H1 (cell line): Measurements from ENCODE around the gene KCND3. TPM values are rescaled to one million over a fixed set of nuclear protein-coding genes. Genes with fewer than 3 reads are reported as not detected.

Experiments used
- CTCF ChIA-PET: fragments of 300-600 bp; sonication (Branson Sonifier 250); formaldehyde crosslinking; loops from one replicate; lab custom pipeline; 2021; ENCODE audit not compliant: partially characterized antibody; lab: Charles Lee
- POLR2A ChIA-PET: fragments of 300-600 bp; sonication (Branson Sonifier 250); formaldehyde crosslinking; loops from one replicate; lab custom pipeline; 2021; ENCODE audit warnings: inconsistent platforms; ENCODE audit not compliant: partially characterized antibody; lab: Charles Lee
- DNase-seq, 2 experiments: peaks; one replicate each; pipeline versions ENCODE4 v3.0.0 to v3.0.0-alpha.2; 2010 to 2022; ENCODE audit warnings: low spot score in 2 of 2, low read depth in 1 of 2, mixed read lengths in 1 of 2
- FAIRE-seq: peaks from 2 replicates; lab custom pipeline; 2011; peaks lifted over from hg19 to GRCh38; lab: Jason Lieb, UNC
- H2AFZ ChIP-seq: 2 replicates; pipeline ENCODE4 v1.8.1; 2012; ENCODE audit warnings: low read length, inconsistent platforms
- H2AK5ac ChIP-seq: 2 replicates; pipeline ENCODE4 v1.6.1; 2013; ENCODE audit warnings: low read depth, low read length
- H2BK120ac ChIP-seq: replicated peaks from 2 replicates; pipeline ENCODE3; 2013; ENCODE audit warnings: low read depth, low read length, inconsistent platforms
- H2BK12ac ChIP-seq: 2 replicates; pipeline ENCODE4 v1.6.1; 2013; ENCODE audit warnings: low read depth, low read length
- H2BK15ac ChIP-seq: 2 replicates; pipeline ENCODE4 v1.6.1; 2013; ENCODE audit warnings: low read length
- H2BK20ac ChIP-seq: 2 replicates; pipeline ENCODE4 v1.6.1; 2013; ENCODE audit warnings: low read length
- H2BK5ac ChIP-seq: 2 replicates; pipeline ENCODE4 v1.6.1; 2013; ENCODE audit warnings: low read depth, low read length
- H3K14ac ChIP-seq: 2 replicates; pipeline ENCODE4 v1.6.1; 2013; ENCODE audit warnings: inconsistent platforms; ENCODE audit not compliant: insufficient read length
- H3K18ac ChIP-seq: 2 replicates; pipeline ENCODE4 v1.6.1; 2013; ENCODE audit warnings: low read length; ENCODE audit errors: extremely low read depth
- H3K23ac ChIP-seq: 2 replicates; pipeline ENCODE4 v1.6.1; 2013; ENCODE audit warnings: inconsistent platforms; ENCODE audit not compliant: insufficient read length
- H3K23me2 ChIP-seq: 2 replicates; pipeline ENCODE4 v1.6.1; 2013; ENCODE audit warnings: low read depth, low read length
- H3K27ac ChIP-seq: 2 replicates; pipeline ENCODE4 v1.6.1; 2011; ENCODE audit warnings: low read depth, low read length, inconsistent platforms
- H3K27me3 ChIP-seq, 4 experiments: replicated peaks in 1 of 4; 1 replicate in 1 of 4; 2 replicates in 3 of 4; pipeline versions ENCODE4 v1.6.1 to v1.8.1; 2011 to 2013; ENCODE audit warnings: low read length in 3 of 4, mild to moderate bottlenecking in 3 of 4, inconsistent platforms in 2 of 4, mixed read lengths in 2 of 4, moderate library complexity in 1 of 4; ENCODE audit not compliant: control insufficient read depth in 3 of 4, insufficient read depth in 3 of 4; ENCODE audit errors: extremely low read depth in 1 of 4
- H3K36me3 ChIP-seq, 4 experiments: 2 replicates each; pipeline versions ENCODE4 v1.6.1 to v1.8.1; 2011 to 2013; ENCODE audit warnings: mild to moderate bottlenecking in 4 of 4, low read length in 3 of 4, moderate library complexity in 2 of 4, control low read depth in 1 of 4, inconsistent platforms in 1 of 4; ENCODE audit not compliant: insufficient read depth in 4 of 4, control insufficient read depth in 2 of 4
- H3K4ac ChIP-seq: replicated peaks from 2 replicates; pipeline ENCODE3; 2013; ENCODE audit warnings: low read length, low read depth, mixed read lengths, inconsistent platforms; ENCODE audit not compliant: insufficient read length
- H3K4me1 ChIP-seq, 4 experiments: replicated peaks in 1 of 4; 1 replicate in 1 of 4; 2 replicates in 3 of 4; pipeline versions ENCODE4 v1.6.1 to v1.8.1; 2011 to 2013; ENCODE audit warnings: low read length in 3 of 4, inconsistent platforms in 2 of 4, mixed read lengths in 1 of 4; ENCODE audit not compliant: insufficient read depth in 4 of 4, control insufficient read depth in 3 of 4
- H3K4me2 ChIP-seq, 2 experiments: 2 replicates each; pipeline versions ENCODE4 v1.6.1 to v1.8.1; 2011 to 2013; ENCODE audit warnings: low read depth in 2 of 2, low read length in 2 of 2, control low read depth in 1 of 2, inconsistent platforms in 1 of 2, mild to moderate bottlenecking in 1 of 2; ENCODE audit not compliant: insufficient read depth in 1 of 2
- H3K4me3 ChIP-seq, 4 experiments: fragments of 200-600, 300-600 bp in 1 of 4; sonication (generic), shearing (Covaris generic), sonication (Bioruptor Twin) in 1 of 4; 2 replicates each; pipeline versions ENCODE4 v1.5.1 to v1.8.1; 2011 to 2016; ENCODE audit warnings: low read length in 4 of 4, low read depth in 3 of 4, control low read depth in 2 of 4, inconsistent platforms in 2 of 4, mild to moderate bottlenecking in 2 of 4, mixed read lengths in 1 of 4, moderate library complexity in 1 of 4; ENCODE audit not compliant: insufficient read depth in 2 of 4; ENCODE audit errors: extremely low read depth in 1 of 4
- H3K56ac ChIP-seq: replicated peaks from 2 replicates; pipeline ENCODE3; 2013; ENCODE audit warnings: low read depth, mild to moderate bottlenecking, mixed read lengths, low read length, inconsistent platforms; ENCODE audit not compliant: insufficient read length
- H3K79me1 ChIP-seq: 2 replicates; pipeline ENCODE4 v1.6.1; 2013; ENCODE audit warnings: low read depth, low read length, control low read depth
- H3K79me2 ChIP-seq, 2 experiments: 2 replicates each; pipeline versions ENCODE4 v1.6.1 to v1.8.1; 2012 to 2013; ENCODE audit warnings: low read length in 2 of 2, mild to moderate bottlenecking in 2 of 2, inconsistent platforms in 1 of 2; ENCODE audit not compliant: insufficient read depth in 2 of 2, control insufficient read depth in 1 of 2
- H3K9ac ChIP-seq, 4 experiments: replicated peaks in 1 of 4; 1 replicate in 1 of 4; 2 replicates in 3 of 4; pipeline versions ENCODE4 v1.6.1 to v1.8.1; 2011 to 2013; ENCODE audit warnings: low read depth in 3 of 4, low read length in 3 of 4, control low read depth in 2 of 4, mild to moderate bottlenecking in 2 of 4, moderate library complexity in 2 of 4, inconsistent platforms in 1 of 4; ENCODE audit errors: extremely low read depth in 1 of 4
- H3K9me3 ChIP-seq, 2 experiments: 2 replicates each; pipeline versions ENCODE4 v1.6.1 to v1.8.1; 2012 to 2013; ENCODE audit warnings: mild to moderate bottlenecking in 2 of 2, moderate library complexity in 2 of 2, control low read depth in 1 of 2, inconsistent platforms in 1 of 2, low read depth in 1 of 2, low read length in 1 of 2, mixed read lengths in 1 of 2; ENCODE audit not compliant: insufficient read depth in 2 of 2
- H4K20me1 ChIP-seq, 2 experiments: replicated peaks in 1 of 2; 2 replicates each; pipeline versions ENCODE3 to v1.8.1; 2011 to 2013; ENCODE audit warnings: inconsistent platforms in 2 of 2, low read length in 2 of 2, mild to moderate bottlenecking in 1 of 2; ENCODE audit not compliant: insufficient read depth in 2 of 2, control insufficient read depth in 1 of 2
- H4K5ac ChIP-seq: 2 replicates; pipeline ENCODE4 v1.6.1; 2013; ENCODE audit warnings: low read length, low read depth, mixed read lengths, inconsistent platforms; ENCODE audit not compliant: insufficient read length
- H4K8ac ChIP-seq: 2 replicates; pipeline ENCODE4 v1.8.0; 2013; ENCODE audit warnings: mild to moderate bottlenecking, moderate library complexity, low read length, inconsistent platforms; ENCODE audit not compliant: insufficient read depth; ENCODE audit errors: extremely low read depth
- H4K91ac ChIP-seq: replicated peaks from 2 replicates; pipeline ENCODE3; 2013; ENCODE audit warnings: low read length, mixed read lengths, inconsistent platforms; ENCODE audit not compliant: insufficient read length
- BRCA1 ChIP-seq: IDR thresholded peaks from 2 replicates; pipeline ENCODE4 v1.6.1; 2012; ENCODE audit warnings: low read depth, low read length, improper control_type of control experiment
- CTBP2 ChIP-seq: IDR thresholded peaks from 2 replicates; pipeline ENCODE4 v1.7.0; 2011; ENCODE audit warnings: borderline replicate concordance, mild to moderate bottlenecking, moderate library complexity, mixed read lengths, low read length; ENCODE audit not compliant: insufficient read depth, insufficient read length
- NANOG ChIP-seq: IDR thresholded peaks from 2 replicates; pipeline ENCODE4 v1.6.1; 2011; ENCODE audit warnings: low read length, low read depth, mild to moderate bottlenecking, inconsistent platforms; ENCODE audit not compliant: insufficient read depth, poor library complexity, severe bottlenecking
- RBBP5 ChIP-seq: IDR thresholded peaks from 2 replicates; pipeline ENCODE4 v1.7.1; 2012; ENCODE audit warnings: low read depth, mild to moderate bottlenecking, inconsistent platforms, low read length, moderate library complexity, borderline replicate concordance
- SP1 ChIP-seq: IDR thresholded peaks from 2 replicates; pipeline ENCODE4 v1.6.1; 2011; ENCODE audit warnings: low read depth, low read length
- SP4 ChIP-seq: IDR thresholded peaks from 2 replicates; pipeline ENCODE4 v1.6.1; 2012; ENCODE audit warnings: low read length, inconsistent platforms
- WGBS, 2 experiments: shearing (Covaris generic) in 1 of 2; methylation state at CpG; one replicate each; pipeline versions ENCODE4 v1.1.6 to v1.1.7; 2013 to 2015; ENCODE audit warnings: low lambda C conversion rate in 2 of 2, mixed read lengths in 2 of 2, inconsistent platforms in 1 of 2, low coverage in 1 of 2, missing lambda C conversion rate in 1 of 2; ENCODE audit not compliant: insufficient replicate concordance in 2 of 2, insufficient coverage in 1 of 2, insufficient read length in 1 of 2; ENCODE audit errors: extremely low coverage in 1 of 2, missing lambda C conversion rate in 1 of 2; 5-methylcytosine and 5-hydroxymethylcytosine counted together
- polyA plus RNA-seq, 7 experiments: library from polyadenylated mRNA; depleted of rRNA in 3 of 7; stranded (reverse) in 5 of 7; unstranded in 2 of 7; fragments of >200 nt in 5 of 7; fragments of 200-250 nt in 2 of 7; gene quantifications; 1 replicate in 5 of 7; 2 replicates in 1 of 7; 4 replicates in 1 of 7; pipeline versions ENCODE4 v1.2.1 to v1.2.3, GENCODE V29; 2011 to 2013; ENCODE audit warnings: missing spikeins in 2 of 7, mixed read lengths in 2 of 7
- total RNA-seq: library from RNA; stranded (reverse); fragmentation: NEBNext Ultra II Directional; extraction: Animal tissue kit (Norgen Biotek cat#: 25700); gene quantifications from 2 replicates; pipeline ENCODE4 v1.2.1, GENCODE V29; 2021
- TF ChIP-seq, protein P1 (sequence below): IDR thresholded peaks from 2 replicates; pipeline ENCODE4 v1.6.1; 2011; ENCODE audit warnings: low read length, improper control_type of control experiment

KCND3 gene
- total and polyA plus RNA-seq, 2 of the 8 experiments (the other 6 are each of a cell fraction or from before 2014, with no cell fraction given): 0.14 to 0.48 TPM

DNA sequence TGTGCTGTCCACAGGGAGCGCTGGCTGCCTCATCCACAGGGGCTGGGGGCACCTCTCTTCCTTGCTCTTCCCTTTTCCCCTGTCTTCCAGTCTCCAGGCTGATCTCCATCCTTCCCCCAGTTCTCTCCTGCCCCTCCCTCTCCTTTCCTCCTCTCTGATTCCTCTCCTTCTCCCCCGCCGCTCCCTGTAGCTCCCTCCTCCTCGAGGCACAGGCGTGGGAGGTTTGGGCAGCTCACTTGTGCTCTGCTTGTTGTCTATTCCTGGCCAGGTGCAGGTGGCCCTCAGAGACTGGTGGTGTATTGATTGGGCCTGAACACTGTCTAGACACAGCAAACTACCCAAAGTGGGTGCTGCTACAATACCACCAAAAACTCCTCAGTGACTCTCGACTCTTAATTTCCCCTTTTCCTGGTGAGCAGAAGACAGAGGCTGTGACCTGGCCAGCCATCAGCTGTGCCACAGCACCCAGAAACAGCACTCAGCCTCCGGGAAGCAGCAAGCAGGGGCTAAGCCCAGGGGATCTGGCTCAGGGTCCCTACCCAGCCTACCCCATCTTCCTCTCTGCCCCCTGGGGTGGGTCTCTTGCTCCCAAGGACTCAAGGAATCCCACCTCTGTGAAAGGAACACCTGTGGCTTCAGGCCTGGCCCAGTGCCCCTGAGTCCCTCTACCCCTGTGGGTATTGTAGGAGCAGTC, 140.5 kb downstream of the KCND3 start:
- no peak overlapping the region for H2AFZ ChIP-seq
- CTCF ChIA-PET: interaction anchor here (0.6 to 2.1 kb wide), 4 partner anchors 11 to 60 kb away, joined by 3 to 6 read pairs (median 4); no protein-coding TSS in a partner anchor

More for the DNA sequence above, 140.5 kb downstream of the KCND3 start:
- peaks cover 0 to 14% (median 2%) of the 10 kb centered on the region in 4 experiments; a peak in 2 of 7 replicates for H3K4me1 ChIP-seq
- H3K18ac ChIP-seq: no peak overlapping the region
- no peak overlapping the region for H3K9ac ChIP-seq
- no peaks in the 10 kb centered on the region for H3K79me2 ChIP-seq
- TF ChIP-seq, protein P1, sequence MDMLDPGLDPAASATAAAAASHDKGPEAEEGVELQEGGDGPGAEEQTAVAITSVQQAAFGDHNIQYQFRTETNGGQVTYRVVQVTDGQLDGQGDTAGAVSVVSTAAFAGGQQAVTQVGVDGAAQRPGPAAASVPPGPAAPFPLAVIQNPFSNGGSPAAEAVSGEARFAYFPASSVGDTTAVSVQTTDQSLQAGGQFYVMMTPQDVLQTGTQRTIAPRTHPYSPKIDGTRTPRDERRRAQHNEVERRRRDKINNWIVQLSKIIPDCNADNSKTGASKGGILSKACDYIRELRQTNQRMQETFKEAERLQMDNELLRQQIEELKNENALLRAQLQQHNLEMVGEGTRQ: no peak
- TF ChIP-seq RBBP5 (no peak), SP4 (no peak), NANOG (no peak), CTBP2 (no peak), SP1 (no peak), BRCA1 (no peak)
- TF ChIP-seq, all 59 proteins: peak for 0
- no peak for DNase-seq
- no peaks in the 10 kb centered on the region for H3K36me3 ChIP-seq
- H2BK12ac ChIP-seq: 0 out of 2 replicates have a peak overlapping the region, but pooled peaks have one; percentile 5
- no peak overlapping the region for H3K4me2 ChIP-seq
- H2BK20ac ChIP-seq: no peak overlapping the region
- no peaks in the 10 kb centered on the region for H3K9me3 ChIP-seq
- peak overlapping the region; percentile 41; the same call in 1 of the 2 replicates for H4K8ac ChIP-seq
- no peaks in the 10 kb centered on the region; the same call in 1 of the 2 replicates for H3K79me1 ChIP-seq
- no peaks in the 10 kb centered on the region for H3K27me3 ChIP-seq
- no peak overlapping the region for H4K5ac ChIP-seq
- H4K20me1 ChIP-seq: no peaks in the 10 kb centered on the region
- no peak overlapping the region for H3K23ac ChIP-seq
- H3K4me3 ChIP-seq: no peak overlapping the region
- POLR2A ChIA-PET: interaction anchor here (0.6 kb wide), 1 partner anchor 193 kb away, joined by 3 read pairs; no protein-coding TSS in a partner anchor
- H2AK5ac ChIP-seq: no peak overlapping the region
- 86% methylated on average over 7 of the region's 7 CpGs; no CpG with 5 or more reads in 1 of the 2 experiments for WGBS, 2 experiments
- H3K23me2 ChIP-seq: no peaks in the 10 kb centered on the region
- H2BK15ac ChIP-seq: no peak overlapping the region
- H3K4ac ChIP-seq: no peak overlapping the region
- no peak overlapping the region for H2BK5ac ChIP-seq
- no peak for FAIRE-seq
- no peak overlapping the region for H3K56ac ChIP-seq
- no peak overlapping the region for H4K91ac ChIP-seq
- H3K27ac ChIP-seq: no peak overlapping the region
- H2BK120ac ChIP-seq: no peak overlapping the region
- no peak overlapping the region for H3K14ac ChIP-seq
